IPS-18a (cell line): Measurements from ENCODE around the gene SERPINA3.
"Not testable (repeated sequence)": the region's sequence is repeated elsewhere in the genome, so short reads cannot be mapped to it uniquely, and the experiment has no call there.

Source experiments
- H3K27ac ChIP-seq: one replicate; pipeline ENCODE4 v1.5.1; 2013; ENCODE audit warnings: low read length
- H3K27me3 ChIP-seq: one replicate; pipeline ENCODE4 v1.6.1; 2013; ENCODE audit warnings: mild to moderate bottlenecking, low read length; ENCODE audit not compliant: control insufficient read depth, insufficient read depth
- H3K36me3 ChIP-seq: one replicate; pipeline ENCODE4 v1.6.1; 2013; ENCODE audit warnings: low read depth, low read length; ENCODE audit not compliant: control insufficient read depth
- H3K4me1 ChIP-seq: one replicate; pipeline ENCODE4 v1.6.1; 2013; ENCODE audit warnings: low read depth, low read length; ENCODE audit not compliant: control insufficient read depth
- H3K4me3 ChIP-seq: one replicate; pipeline ENCODE4 v1.5.1; 2013; ENCODE audit warnings: low read length
- H3K9ac ChIP-seq: one replicate; pipeline ENCODE4 v1.6.1; 2013; ENCODE audit warnings: mild to moderate bottlenecking, low read length, moderate library complexity
- H3K9me3 ChIP-seq: one replicate; pipeline ENCODE4 v1.6.1; 2013; ENCODE audit warnings: low read depth, low read length; ENCODE audit not compliant: control insufficient read depth

Gene SERPINA3

GRCh38 chr14:94628578-94628977 is 16.4 kb downstream of the SERPINA3 start:
- Histone ChIP-seq H3K27ac (no peak overlapping the region), H3K9me3 (no peaks in the 10 kb centered on the region), H3K4me3 (no peak overlapping the region), H3K4me1 (no peaks in the 10 kb centered on the region), H3K27me3 (no peaks in the 10 kb centered on the region), H3K36me3 (no peaks in the 10 kb centered on the region), H3K9ac (no peak overlapping the region)

- H3K9ac ChIP-seq: no peak overlapping the region
- no peaks in the 10 kb centered on the region for H3K9me3 ChIP-seq
- no peak overlapping the region for H3K4me3 ChIP-seq
- no peak overlapping the region for H3K27ac ChIP-seq
- no peaks in the 10 kb centered on the region for H3K27me3 ChIP-seq
- H3K36me3 ChIP-seq: no peaks in the 10 kb centered on the region
- H3K4me1 ChIP-seq: no peaks in the 10 kb centered on the region
Measured at GRCh38 chr14:94630396-94630795, 18.2 kb downstream of the SERPINA3 start.

GRCh38 chr14:94631050-94631449 is 18.9 kb downstream of the SERPINA3 start:
- H3K9me3 ChIP-seq: no peaks in the 10 kb centered on the region
- H3K27me3 ChIP-seq: no peaks in the 10 kb centered on the region
- no peaks in the 10 kb centered on the region for H3K36me3 ChIP-seq
- H3K4me3 ChIP-seq: no peak overlapping the region
- no peak overlapping the region for H3K27ac ChIP-seq
- H3K4me1 ChIP-seq: no peaks in the 10 kb centered on the region
- H3K9ac ChIP-seq: no peak overlapping the region

- H3K27ac ChIP-seq: no peak overlapping the region
- no peaks in the 10 kb centered on the region for H3K4me1 ChIP-seq
- no peaks in the 10 kb centered on the region for H3K27me3 ChIP-seq
- H3K4me3 ChIP-seq: no peak overlapping the region
- H3K9ac ChIP-seq: no peak overlapping the region
- no peaks in the 10 kb centered on the region for H3K36me3 ChIP-seq
- no peaks in the 10 kb centered on the region for H3K9me3 ChIP-seq
Measured at GRCh38 chr14:94631536-94632304, 19.5 kb downstream of the SERPINA3 start.

GRCh38 chr14:94632305-94632590 is 20.1 kb downstream of the SERPINA3 start:
- H3K27ac ChIP-seq: no peak overlapping the region
- H3K27me3 ChIP-seq: no peaks in the 10 kb centered on the region
- H3K9ac ChIP-seq: no peak overlapping the region
- H3K4me3 ChIP-seq: no peak overlapping the region
- no peaks in the 10 kb centered on the region for H3K4me1 ChIP-seq
- no peaks in the 10 kb centered on the region for H3K36me3 ChIP-seq
- no peaks in the 10 kb centered on the region for H3K9me3 ChIP-seq

GRCh38 chr14:94633121-94633520 is 20.9 kb downstream of the SERPINA3 start:
- no peaks in the 10 kb centered on the region for H3K4me1 ChIP-seq
- no peak overlapping the region for H3K9ac ChIP-seq
- no peaks in the 10 kb centered on the region for H3K27me3 ChIP-seq
- no peak overlapping the region for H3K4me3 ChIP-seq
- H3K36me3 ChIP-seq: no peaks in the 10 kb centered on the region
- no peak overlapping the region for H3K27ac ChIP-seq
- no peaks in the 10 kb centered on the region for H3K9me3 ChIP-seq

- no peaks in the 10 kb centered on the region for H3K4me1 ChIP-seq
- H3K4me3 ChIP-seq: no peak overlapping the region
- no peaks in the 10 kb centered on the region for H3K27me3 ChIP-seq
- H3K36me3 ChIP-seq: no peaks in the 10 kb centered on the region
- H3K27ac ChIP-seq: no peak overlapping the region
- no peak overlapping the region for H3K9ac ChIP-seq
- H3K9me3 ChIP-seq: no peaks in the 10 kb centered on the region
Measured at GRCh38 chr14:94635154-94635553, 23.0 kb downstream of the SERPINA3 start.

- Histone ChIP-seq H3K9ac (no peak overlapping the region), H3K36me3 (no peaks in the 10 kb centered on the region), H3K9me3 (no peaks in the 10 kb centered on the region), H3K4me1 (no peaks in the 10 kb centered on the region), H3K27me3 (no peaks in the 10 kb centered on the region), H3K27ac (no peak overlapping the region), H3K4me3 (no peak overlapping the region)
Measured at GRCh38 chr14:94636744-94637412, 24.7 kb downstream of the SERPINA3 start.

- not testable (repeated sequence) for H3K4me1 ChIP-seq, H3K36me3 ChIP-seq, H3K9ac ChIP-seq, H3K27ac ChIP-seq, H3K27me3 ChIP-seq, H3K9me3 ChIP-seq, H3K4me3 ChIP-seq
Measured at GRCh38 chr14:94637814-94638213, 25.6 kb downstream of the SERPINA3 start.

GRCh38 chr14:94638339-94638738 is 26.1 kb downstream of the SERPINA3 start:
- Histone ChIP-seq H3K27me3 (no peaks in the 10 kb centered on the region), H3K27ac (no peak overlapping the region), H3K9ac (no peak overlapping the region), H3K9me3 (no peaks in the 10 kb centered on the region), H3K4me3 (no peak overlapping the region), H3K36me3 (no peaks in the 10 kb centered on the region), H3K4me1 (no peaks in the 10 kb centered on the region)

- Histone ChIP-seq H3K27me3 (no peaks in the 10 kb centered on the region), H3K27ac (no peak overlapping the region)
Measured at GRCh38 chr14:94638961-94639817, 27.0 kb downstream of the SERPINA3 start.

More at GRCh38 chr14:94638961-94639817, 27.0 kb downstream of the SERPINA3 start:
- Histone ChIP-seq H3K9me3 (no peaks in the 10 kb centered on the region), H3K4me1 (no peaks in the 10 kb centered on the region), H3K36me3 (no peaks in the 10 kb centered on the region), H3K4me3 (no peak overlapping the region), H3K9ac (no peak overlapping the region)
